Non-pigmented ciliary epithelial cell (primary cell): Measurements from ENCODE around the gene AP3D1.

Experiments used
- DNase-seq: peaks from one replicate; pipeline ENCODE4 v3.0.0-alpha.2; 2010; ENCODE audit warnings: low read depth

Gene AP3D1

GRCh38 chr19:2061495-2062388, 89.6 kb downstream of the AP3D1 start:
- DNase-seq: peak; percentile 70

DNA sequence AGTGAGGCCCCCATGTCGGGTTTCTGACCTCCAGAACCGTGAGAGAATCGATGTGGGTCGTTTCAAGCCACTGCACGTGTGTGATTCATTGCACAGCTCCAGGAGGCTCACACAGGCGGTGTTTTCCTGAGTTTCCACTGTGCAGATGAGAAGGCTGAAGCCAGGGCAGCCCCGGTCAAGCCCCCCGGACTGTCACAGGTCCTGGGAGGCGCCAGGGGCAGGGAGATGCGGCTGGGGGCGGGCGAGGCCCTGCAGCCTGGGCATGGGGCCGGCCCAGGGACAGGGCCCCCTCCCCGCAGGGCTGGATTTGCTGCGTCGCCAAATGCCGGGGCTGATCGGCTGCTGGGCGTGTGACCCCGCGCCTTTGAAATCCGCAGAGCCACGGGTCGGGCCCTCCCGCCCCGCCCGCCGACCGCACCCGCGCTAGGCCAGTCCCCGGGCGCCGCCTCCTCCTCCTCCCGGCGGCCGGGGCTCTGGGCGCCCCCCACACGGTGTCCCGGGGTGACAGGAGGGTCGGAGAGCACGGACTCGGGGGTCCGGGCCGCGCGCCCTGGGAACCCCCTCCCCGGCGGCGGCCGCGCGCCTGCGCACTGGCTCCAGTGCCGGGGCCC, 90.4 kb downstream of the AP3D1 start:
- no peak for DNase-seq

- no peak for DNase-seq
Observed at GRCh38 chr19:2059422-2060201, 91.8 kb downstream of the AP3D1 start.

- DNase-seq: no peak
Observed at GRCh38 chr19:2058570-2059421, 92.6 kb downstream of the AP3D1 start.

DNA sequence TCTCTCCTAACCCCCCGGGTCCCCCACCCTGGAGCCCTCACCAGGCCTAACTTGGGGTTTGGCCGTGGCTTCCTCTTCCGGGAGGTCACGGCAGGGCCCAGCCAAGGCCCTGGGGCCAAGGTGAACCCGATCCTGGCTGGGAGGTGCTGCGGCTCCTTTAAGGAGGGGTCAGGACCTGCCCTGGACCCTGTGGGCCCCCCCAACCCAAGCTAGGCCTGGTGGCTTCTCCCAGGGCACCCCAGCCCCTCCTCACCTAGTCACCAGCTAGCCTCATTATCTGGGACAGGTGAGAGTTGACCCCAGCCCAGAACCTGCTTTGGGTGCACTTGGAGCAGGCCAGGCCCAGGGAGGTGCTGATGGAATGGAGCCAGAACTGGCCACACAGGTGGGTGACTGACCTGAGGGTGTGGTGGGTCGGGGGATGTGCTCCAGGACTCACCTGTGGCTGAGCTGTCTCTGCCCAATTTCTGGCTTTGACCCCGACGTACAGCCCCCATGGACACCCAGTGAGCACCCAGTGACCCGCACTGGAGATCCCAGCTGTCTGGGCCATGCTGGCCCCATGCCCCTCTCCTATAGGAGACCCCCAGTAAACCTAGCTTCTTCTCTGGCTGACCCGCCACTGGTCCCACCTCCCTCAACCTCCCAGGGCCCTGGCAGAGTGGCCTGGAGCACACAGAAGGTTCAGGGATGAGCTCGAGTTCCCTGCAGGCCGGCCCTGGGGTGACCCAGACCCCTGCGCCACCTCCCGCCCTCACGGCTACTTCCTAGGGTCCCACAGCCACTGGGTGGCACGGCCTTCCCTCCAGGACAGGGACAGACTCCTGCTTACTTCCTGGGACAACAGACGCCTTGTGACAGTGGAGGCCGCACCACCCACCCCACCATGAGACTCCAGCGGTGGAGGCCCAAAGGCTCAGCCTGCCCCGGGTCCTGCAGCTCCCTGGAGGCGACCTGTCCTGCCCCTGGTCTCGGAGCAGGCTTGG, 93.6 kb downstream of the AP3D1 start:
- no peak for DNase-seq

DNA sequence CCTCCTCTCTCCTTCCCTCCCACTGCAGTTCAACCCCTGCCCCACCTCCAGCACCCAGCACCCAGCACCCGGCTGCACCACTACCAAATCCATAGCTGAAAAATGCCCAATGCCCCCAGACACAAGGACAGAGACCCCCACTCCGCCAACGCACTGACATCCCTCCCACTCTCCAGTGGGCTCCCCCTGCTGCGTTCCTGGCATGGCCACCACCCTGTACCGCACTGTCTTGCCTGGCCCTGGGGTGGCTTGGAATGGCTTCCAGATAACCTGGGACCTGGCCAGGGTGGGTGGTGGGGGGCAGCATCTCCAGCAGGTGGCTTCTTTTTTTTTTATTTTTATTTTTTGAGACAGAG, 94.6 kb downstream of the AP3D1 start:
- DNase-seq: no peak

GRCh38 chr19:2055931-2056836, 95.2 kb downstream of the AP3D1 start:
- DNase-seq: no peak

DNA sequence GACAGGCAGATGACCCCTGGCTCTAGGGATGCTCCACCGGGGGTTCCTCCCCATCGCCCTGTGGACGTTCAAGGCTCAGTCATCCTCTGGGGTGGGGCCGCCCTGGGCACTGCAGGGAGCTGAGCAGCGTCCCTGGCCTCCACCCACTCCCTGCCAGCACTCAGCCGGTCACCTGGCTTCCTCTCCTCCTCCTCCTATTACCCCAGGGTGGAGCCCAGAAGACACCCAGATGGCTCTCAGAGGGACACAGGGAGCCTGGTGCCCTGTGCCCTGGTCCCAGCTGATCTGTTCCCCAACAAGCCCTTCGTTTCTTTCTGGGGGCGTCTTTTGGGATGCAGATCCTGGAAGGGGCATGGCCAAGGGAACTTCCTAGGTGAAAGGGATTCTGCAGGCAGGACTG, 96.6 kb downstream of the AP3D1 start:
- DNase-seq: no peak

- DNase-seq: no peak
Observed at GRCh38 chr19:2053601-2054389, 97.6 kb downstream of the AP3D1 start.

GRCh38 chr19:2051773-2052704, 99.3 kb downstream of the AP3D1 start:
- DNase-seq: no peak

DNA sequence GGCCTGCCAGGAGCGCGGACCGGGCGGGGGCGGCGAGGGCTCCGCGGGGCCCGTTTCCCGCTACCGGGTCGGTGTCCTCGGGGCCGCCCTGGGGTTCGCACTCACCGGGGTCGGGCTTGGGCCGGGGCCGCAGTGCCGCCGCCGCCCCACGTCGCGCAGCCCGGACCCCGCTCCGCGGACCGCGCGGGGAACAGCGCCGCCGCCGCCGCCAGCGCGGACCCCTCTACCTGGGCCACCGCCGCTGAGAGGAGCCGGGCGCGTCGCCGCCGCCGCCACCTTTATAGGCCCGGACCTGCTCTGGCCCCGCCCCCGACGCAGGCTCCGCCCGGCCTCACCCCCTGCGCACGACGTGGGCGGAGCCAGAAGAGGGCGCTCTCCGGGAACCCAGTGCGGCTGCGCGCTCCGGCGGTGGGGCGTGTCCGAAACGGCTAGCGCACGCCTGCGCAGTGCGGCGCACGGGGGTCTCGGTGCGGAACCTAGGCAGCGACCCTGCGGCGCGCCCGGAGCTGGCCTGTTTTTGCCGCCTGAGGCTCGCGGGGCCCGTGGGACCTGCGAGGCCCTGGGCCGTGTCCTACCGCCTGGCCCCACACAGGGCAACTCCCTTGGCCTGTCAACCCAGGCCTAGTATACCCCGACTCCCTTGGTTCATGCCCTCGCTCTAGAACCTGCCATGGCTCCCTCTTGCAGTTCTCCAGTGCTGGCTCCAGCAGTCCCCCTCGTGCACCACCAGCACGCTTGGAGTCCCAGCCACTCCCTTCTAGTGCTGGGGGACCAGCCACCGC, 100.2 kb downstream of the AP3D1 start, which contains the start of gene MKNK2:
Gene MKNK2 (minus strand): TSS at position 254 of the 782 bp plus-strand sequence. CDS start 393 bp downstream, outside the sequence.
- no peak for DNase-seq
